Measurements from ENCODE around the gene GTF2IRD1.
A peak's percentile ranks its signal among the peaks of the same experiment; 100 is the strongest.
"Not testable (repeated sequence)": the region's sequence is repeated elsewhere in the genome, so short reads cannot be mapped to it uniquely, and the experiment has no call there.

GTF2IRD1 gene

GRCh38 chr7:74560086-74560719, 106.5 kb downstream of the GTF2IRD1 start:
- Mint-ChIP-seq H3K4me1 (ENCODE audit: low read depth) (no peaks in the 10 kb centered on the region), H3K9me3 (no peaks in the 10 kb centered on the region), H3K36me3 (ENCODE audit: low read depth) (no peaks in the 10 kb centered on the region), H3K27ac (no peak overlapping the region), H3K27me3 (no peaks in the 10 kb centered on the region), H3K4me3 (no peak overlapping the region)

DNA sequence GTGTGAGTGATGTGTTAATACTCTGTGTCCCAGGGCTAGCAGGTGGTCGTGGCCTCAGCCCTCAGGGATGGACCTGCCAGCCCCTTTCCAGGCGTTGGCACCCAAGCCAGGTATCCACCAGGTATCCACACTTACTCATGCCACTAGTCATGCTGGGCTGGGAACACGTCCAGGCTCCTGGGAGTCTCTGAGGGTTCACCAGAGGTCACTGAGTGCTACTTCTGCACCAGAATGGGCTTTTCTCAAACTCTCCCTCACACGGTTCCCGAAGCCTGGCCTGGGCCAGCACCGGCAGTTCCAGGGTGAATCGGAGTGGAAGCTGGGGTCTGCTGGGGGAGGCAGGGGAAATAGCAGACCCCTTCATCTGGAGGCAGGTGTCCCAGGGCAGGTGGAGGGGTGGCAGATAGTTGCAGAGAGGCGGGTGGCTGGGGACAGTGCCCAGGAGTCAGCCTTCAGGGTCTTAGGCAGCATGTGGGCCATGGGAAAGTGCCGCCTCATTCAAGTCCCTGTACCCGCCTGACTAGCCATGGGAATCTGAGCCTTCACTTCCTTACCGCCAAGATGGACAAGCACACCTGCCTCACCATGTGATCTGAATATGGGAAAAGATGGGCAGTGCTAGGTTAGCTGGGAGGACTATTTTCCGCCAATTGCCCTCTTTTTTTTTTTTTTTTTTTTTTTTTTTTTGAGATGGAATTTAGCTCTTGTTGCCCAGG, 108.3 kb downstream of the GTF2IRD1 start:
- no peaks in the 10 kb centered on the region for H3K4me1 Mint-ChIP-seq (ENCODE audit: low read depth)
- no peaks in the 10 kb centered on the region for H3K27me3 Mint-ChIP-seq
- no peaks in the 10 kb centered on the region for H3K9me3 Mint-ChIP-seq
- no peak overlapping the region for H3K27ac Mint-ChIP-seq
- H3K36me3 Mint-ChIP-seq (ENCODE audit: low read depth): no peaks in the 10 kb centered on the region
- H3K4me3 Mint-ChIP-seq: no peak overlapping the region

GRCh38 chr7:74563639-74564038, 109.9 kb downstream of the GTF2IRD1 start:
- not testable (repeated sequence) for H3K36me3 Mint-ChIP-seq (ENCODE audit: low read depth); H3K4me3 Mint-ChIP-seq; H3K9me3 Mint-ChIP-seq; H3K27ac Mint-ChIP-seq; H3K4me1 Mint-ChIP-seq (ENCODE audit: low read depth); H3K27me3 Mint-ChIP-seq

GRCh38 chr7:74567318-74567668, 113.6 kb downstream of the GTF2IRD1 start:
- no peaks in the 10 kb centered on the region for H3K36me3 Mint-ChIP-seq (ENCODE audit: low read depth)
- no peak overlapping the region for H3K27ac Mint-ChIP-seq
- H3K9me3 Mint-ChIP-seq: no peaks in the 10 kb centered on the region
- H3K27me3 Mint-ChIP-seq: no peaks in the 10 kb centered on the region
- H3K4me1 Mint-ChIP-seq (ENCODE audit: low read depth): peaks cover 7% of the 10 kb centered on the region
- H3K4me3 Mint-ChIP-seq: no peak overlapping the region

DNA sequence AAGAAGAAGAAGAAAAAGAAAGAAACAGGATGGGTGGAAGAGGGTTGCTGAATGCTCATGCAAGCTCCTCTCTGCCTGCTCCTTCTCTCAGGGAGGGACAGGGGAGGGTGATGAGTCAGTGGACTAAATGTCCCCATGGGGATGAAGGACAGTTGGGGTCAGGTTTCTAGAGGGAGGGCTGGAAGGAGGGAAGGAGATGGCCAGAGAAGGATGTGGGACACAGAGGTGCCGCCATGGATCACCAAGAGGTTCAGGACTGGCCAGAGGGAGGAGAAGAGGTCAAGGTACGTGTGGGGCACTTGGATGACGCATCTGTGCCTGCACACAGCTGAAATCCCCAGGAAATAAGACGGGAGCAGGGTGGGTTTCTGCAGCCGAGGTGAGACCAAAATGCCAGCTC, 115.0 kb downstream of the GTF2IRD1 start:
- H3K36me3 Mint-ChIP-seq (ENCODE audit: low read depth): no peaks in the 10 kb centered on the region
- H3K9me3 Mint-ChIP-seq: no peaks in the 10 kb centered on the region

DNA sequence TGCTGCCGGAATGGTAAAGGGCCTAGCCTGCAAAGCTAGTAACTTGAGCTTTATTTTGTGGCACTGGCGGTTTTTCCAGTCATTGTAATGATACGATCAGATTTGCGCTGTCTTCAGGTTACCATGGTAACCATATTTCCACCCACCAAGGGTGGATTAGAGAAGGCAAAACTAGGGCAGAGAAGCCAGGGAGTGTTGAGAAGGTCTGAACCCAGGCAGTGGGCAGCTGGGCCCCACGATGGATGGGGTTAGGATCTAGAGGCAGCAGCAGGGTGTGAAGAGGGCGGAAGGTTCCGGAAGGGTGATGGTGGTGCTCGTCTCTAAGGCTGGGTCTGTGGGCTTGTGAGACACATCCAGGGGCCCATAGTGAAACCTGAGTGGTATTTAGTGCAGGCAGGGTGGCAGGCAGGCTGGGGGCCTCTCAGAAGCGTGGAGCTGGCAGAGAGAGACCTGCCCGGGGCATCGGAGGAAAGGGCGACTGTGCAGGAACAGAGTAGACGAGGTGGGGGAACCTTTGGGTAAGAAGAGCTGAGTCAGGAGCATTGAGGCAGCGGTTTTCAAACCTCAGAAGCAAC, 115.9 kb downstream of the GTF2IRD1 start:
- Mint-ChIP-seq H3K27ac (peak overlapping the region; percentile 58), H3K27me3 (no peaks in the 10 kb centered on the region), H3K36me3 (ENCODE audit: low read depth) (no peaks in the 10 kb centered on the region), H3K4me1 (ENCODE audit: low read depth) (peaks cover 7% of the 10 kb centered on the region), H3K4me3 (no peak overlapping the region), H3K9me3 (no peaks in the 10 kb centered on the region)

More for the DNA sequence above, 115.0 kb downstream of the GTF2IRD1 start:
- no peaks in the 10 kb centered on the region for H3K27me3 Mint-ChIP-seq
- H3K4me3 Mint-ChIP-seq: peak overlapping the region; percentile 30
- no peak overlapping the region for H3K27ac Mint-ChIP-seq
- peaks cover 7% of the 10 kb centered on the region for H3K4me1 Mint-ChIP-seq (ENCODE audit: low read depth)

- Mint-ChIP-seq H3K27ac (no peak overlapping the region), H3K4me1 (ENCODE audit: low read depth) (peaks cover 7% of the 10 kb centered on the region), H3K9me3 (no peaks in the 10 kb centered on the region), H3K27me3 (no peaks in the 10 kb centered on the region), H3K4me3 (no peak overlapping the region), H3K36me3 (ENCODE audit: low read depth) (no peaks in the 10 kb centered on the region)
These were observed 116.9 kb downstream of the GTF2IRD1 start for GRCh38 chr7:74570533-74571156.

DNA sequence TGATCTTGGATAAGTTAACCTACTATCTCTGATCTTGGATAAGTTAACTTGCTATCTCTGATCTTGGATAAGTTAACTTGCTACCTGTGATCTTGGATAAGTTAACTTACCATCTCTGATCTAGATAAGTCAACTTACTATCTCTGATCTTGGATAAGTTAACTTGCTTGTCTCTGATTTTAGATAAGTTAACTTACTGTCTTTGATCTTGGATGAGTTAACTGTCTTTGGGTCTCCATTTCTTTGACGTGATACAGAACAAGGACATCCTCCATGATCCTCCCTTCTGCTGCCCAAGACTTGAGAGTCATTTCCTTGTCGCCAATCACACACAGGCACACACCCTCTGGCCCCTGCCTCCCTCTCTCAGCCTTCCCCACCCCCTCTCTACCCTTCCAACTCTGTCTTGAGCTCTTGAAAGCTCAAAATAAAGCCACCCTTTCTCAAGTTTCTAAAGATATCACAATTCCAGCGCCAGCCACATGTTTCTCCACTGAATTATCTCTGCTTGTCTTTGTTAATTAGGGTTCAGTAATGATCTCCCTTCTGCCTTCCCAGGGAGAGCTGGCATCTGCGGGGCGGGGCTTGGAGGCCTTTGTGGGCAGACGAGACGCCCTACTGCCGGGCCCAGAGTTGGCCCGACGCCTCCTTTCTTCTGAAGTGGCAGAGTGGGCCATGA, 118.7 kb downstream of the GTF2IRD1 start:
- H3K27ac Mint-ChIP-seq: no peak overlapping the region
- no peaks in the 10 kb centered on the region for H3K36me3 Mint-ChIP-seq (ENCODE audit: low read depth)
- H3K4me3 Mint-ChIP-seq: no peak overlapping the region
- H3K27me3 Mint-ChIP-seq: no peaks in the 10 kb centered on the region
- H3K4me1 Mint-ChIP-seq (ENCODE audit: low read depth): peaks cover 7% of the 10 kb centered on the region
- no peaks in the 10 kb centered on the region for H3K9me3 Mint-ChIP-seq

GRCh38 chr7:74573512-74573911, 119.8 kb downstream of the GTF2IRD1 start:
- no peaks in the 10 kb centered on the region for H3K27me3 Mint-ChIP-seq
- no peaks in the 10 kb centered on the region for H3K9me3 Mint-ChIP-seq
- peaks cover 7% of the 10 kb centered on the region for H3K4me1 Mint-ChIP-seq (ENCODE audit: low read depth)
- no peak overlapping the region for H3K4me3 Mint-ChIP-seq
- H3K36me3 Mint-ChIP-seq (ENCODE audit: low read depth): no peaks in the 10 kb centered on the region
- no peak overlapping the region for H3K27ac Mint-ChIP-seq

DNA sequence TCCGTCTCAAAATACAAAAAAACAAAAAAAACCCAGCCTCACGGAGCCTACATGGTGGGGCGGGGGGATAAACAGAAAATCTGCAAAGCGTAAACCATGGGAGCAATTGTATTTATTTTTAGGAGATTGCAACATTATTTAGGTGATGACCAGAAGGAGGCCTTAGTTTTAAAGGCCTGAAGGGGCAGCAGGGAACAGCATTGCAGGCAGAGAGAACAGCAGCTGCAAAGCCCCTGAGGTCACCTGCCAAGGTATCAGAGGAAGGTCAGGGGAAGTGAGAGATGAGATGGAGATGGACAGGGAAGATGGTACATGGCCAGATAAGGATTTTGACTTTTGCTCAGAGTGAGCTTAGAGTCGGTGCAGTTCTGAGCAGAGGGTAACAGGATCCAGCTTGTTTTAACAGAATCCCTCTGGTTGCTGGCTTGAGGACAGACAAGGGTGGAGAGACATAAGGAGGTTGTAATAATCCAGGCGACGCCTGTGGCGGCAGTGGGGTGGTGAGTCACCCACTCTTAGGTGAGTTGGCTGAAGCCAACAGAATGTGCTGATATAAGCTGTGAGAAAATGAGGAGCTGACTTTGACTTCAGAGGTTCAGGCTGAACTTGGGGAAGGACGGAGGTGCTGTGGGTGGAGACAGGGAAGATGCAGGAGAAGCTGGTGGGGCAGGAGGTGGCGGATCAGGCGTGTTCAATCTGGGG, 121.5 kb downstream of the GTF2IRD1 start:
- Mint-ChIP-seq H3K27me3 (no peaks in the 10 kb centered on the region), H3K36me3 (ENCODE audit: low read depth) (no peaks in the 10 kb centered on the region), H3K4me1 (ENCODE audit: low read depth) (no peaks in the 10 kb centered on the region), H3K27ac (no peak overlapping the region), H3K9me3 (no peaks in the 10 kb centered on the region), H3K4me3 (no peak overlapping the region)

GRCh38 chr7:74575811-74576210, 122.1 kb downstream of the GTF2IRD1 start:
- H3K27me3 Mint-ChIP-seq: no peaks in the 10 kb centered on the region
- H3K4me3 Mint-ChIP-seq: no peak overlapping the region
- H3K36me3 Mint-ChIP-seq (ENCODE audit: low read depth): no peaks in the 10 kb centered on the region
- H3K4me1 Mint-ChIP-seq (ENCODE audit: low read depth): no peaks in the 10 kb centered on the region
- H3K27ac Mint-ChIP-seq: no peak overlapping the region
- H3K9me3 Mint-ChIP-seq: no peaks in the 10 kb centered on the region

GRCh38 chr7:74579800-74580685, 126.3 kb downstream of the GTF2IRD1 start:
- no peaks in the 10 kb centered on the region for H3K36me3 Mint-ChIP-seq (ENCODE audit: low read depth)
- no peaks in the 10 kb centered on the region for H3K9me3 Mint-ChIP-seq
- H3K4me3 Mint-ChIP-seq: no peak overlapping the region
- H3K4me1 Mint-ChIP-seq (ENCODE audit: low read depth): no peaks in the 10 kb centered on the region
- no peaks in the 10 kb centered on the region for H3K27me3 Mint-ChIP-seq
- H3K27ac Mint-ChIP-seq: no peak overlapping the region

DNA sequence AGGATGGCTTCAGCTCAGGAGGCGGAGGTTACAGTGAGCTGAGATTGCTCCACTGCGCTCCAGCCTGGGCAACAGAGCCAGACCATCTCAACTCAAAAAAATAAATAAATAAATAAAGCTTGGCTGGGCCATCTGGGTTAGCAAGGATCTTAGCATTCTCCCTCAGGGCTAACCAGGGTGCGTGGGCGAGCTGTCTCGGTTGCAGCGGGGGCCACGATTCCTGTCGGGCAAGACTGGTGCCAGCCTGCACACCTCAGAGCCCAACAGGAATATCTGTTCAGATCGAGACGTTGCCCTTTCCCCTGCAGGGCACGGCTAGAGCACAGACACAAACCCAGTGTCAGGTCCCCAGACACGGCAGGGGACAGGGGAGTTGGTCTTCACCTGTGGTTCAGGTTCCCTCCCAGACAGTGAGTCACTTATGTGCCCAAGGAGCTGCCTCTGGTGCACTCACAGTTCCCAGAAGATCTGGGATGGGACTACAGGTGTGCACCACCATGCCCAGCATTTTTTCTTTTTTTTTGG, 128.3 kb downstream of the GTF2IRD1 start:
- Mint-ChIP-seq H3K27ac (no peak overlapping the region), H3K9me3 (no peaks in the 10 kb centered on the region), H3K36me3 (ENCODE audit: low read depth) (no peaks in the 10 kb centered on the region), H3K4me1 (ENCODE audit: low read depth) (no peaks in the 10 kb centered on the region), H3K4me3 (no peak overlapping the region), H3K27me3 (no peaks in the 10 kb centered on the region)

All from stimulated activated naive CD8-positive, alpha-beta T cell treated with anti-CD3 and anti-CD28 coated beads, Interleukin-15, Interleukin-2, amounts not matched to agents 100 ng/mL and 50 ng/mL, for 24 hours (primary cell).